IMR-90 (cell line): ENCODE measurements around the gene SLC25A3. TPM values are rescaled to one million over a fixed set of nuclear protein-coding genes. Genes with fewer than 3 reads are reported as not detected.
"Not testable (repeated sequence)": the region's sequence is repeated elsewhere in the genome, so short reads cannot be mapped to it uniquely, and the experiment has no call there.

Source experiments
- ATAC-seq: fragments of 200-7000 bp; cut with Tn5 transposase; 2 replicates; pipeline ENCODE4 v1.9.1; 2020; ENCODE audit warnings: low read depth, mild to moderate bottlenecking, moderate library complexity
- BruUV-seq: library from RNA; stranded (reverse); fragments of 400-500 nt; replicated peaks from 2 replicates; lab custom pipeline; 2021; lab: Mats Ljungman, UMichigan
- CTCF ChIA-PET: fragments of 300-600 bp; formaldehyde crosslinking; extraction: SDS; loops from one replicate; lab custom pipeline; 2021; ENCODE audit warnings: antibody characterized with exemption; lab: Yijun Ruan, JAX
- POLR2A ChIA-PET: fragments of 300-600 bp; sonication (Branson Sonifier 250); formaldehyde crosslinking; loops from one replicate; lab custom pipeline; 2022; ENCODE audit warnings: antibody characterized with exemption; ENCODE audit not compliant: unreplicated experiment; lab: Charles Lee
- DNase-seq: peaks from one replicate; pipeline ENCODE4 v3.0.0; 2013
- H2AFZ ChIP-seq: replicated peaks from 2 replicates; pipeline ENCODE3; 2013; ENCODE audit warnings: low read length, mild to moderate bottlenecking; ENCODE audit not compliant: poor library complexity
- H2AK5ac ChIP-seq: 2 replicates; pipeline ENCODE4 v1.6.1; 2013; ENCODE audit warnings: low read depth, low read length, inconsistent platforms
- H2AK9ac ChIP-seq: replicated peaks from 2 replicates; pipeline ENCODE3; 2013; ENCODE audit warnings: mild to moderate bottlenecking, low read depth, low read length, moderate library complexity; ENCODE audit not compliant: poor library complexity
- H2BK120ac ChIP-seq: 2 replicates; pipeline ENCODE4 v1.6.1; 2013; ENCODE audit warnings: low read depth, low read length, inconsistent platforms
- H2BK15ac ChIP-seq: 3 replicates; pipeline ENCODE4 v1.6.1; 2013; ENCODE audit warnings: low read depth, low read length, inconsistent platforms
- H2BK20ac ChIP-seq: 2 replicates; pipeline ENCODE4 v1.6.1; 2013; ENCODE audit warnings: low read depth, mild to moderate bottlenecking, inconsistent platforms, low read length, moderate library complexity
- H2BK5ac ChIP-seq: 2 replicates; pipeline ENCODE4 v1.6.1; 2013; ENCODE audit warnings: mild to moderate bottlenecking, low read depth, low read length, inconsistent platforms; ENCODE audit not compliant: poor library complexity, severe bottlenecking
- H3K14ac ChIP-seq: replicated peaks from 2 replicates; pipeline ENCODE4 v1.6.1; 2013; ENCODE audit warnings: low read depth, low read length, inconsistent platforms
- H3K18ac ChIP-seq: 2 replicates; pipeline ENCODE4 v1.6.1; 2013; ENCODE audit warnings: low read depth, low read length, control low read depth
- H3K23ac ChIP-seq: 2 replicates; pipeline ENCODE4 v1.6.1; 2013; ENCODE audit warnings: low read depth, low read length, inconsistent platforms
- H3K27ac ChIP-seq: 2 replicates; pipeline ENCODE4 v1.5.1; 2013; ENCODE audit warnings: mild to moderate bottlenecking, control low read depth, low read length; ENCODE audit not compliant: insufficient read depth
- H3K27me3 ChIP-seq: 2 replicates; pipeline ENCODE4 v1.6.1; 2013; ENCODE audit warnings: low read length; ENCODE audit not compliant: control insufficient read depth, insufficient read depth
- H3K36me3 ChIP-seq: 2 replicates; pipeline ENCODE4 v1.6.1; 2013; ENCODE audit warnings: low read length, mixed read lengths; ENCODE audit not compliant: control insufficient read depth, insufficient read depth
- H3K4ac ChIP-seq: 2 replicates; pipeline ENCODE4 v1.6.1; 2013; ENCODE audit warnings: low read depth, low read length, inconsistent platforms
- H3K4me1 ChIP-seq: 2 replicates; pipeline ENCODE4 v1.6.1; 2013; ENCODE audit warnings: low read length, mixed read lengths; ENCODE audit not compliant: control insufficient read depth, insufficient read depth
- H3K4me2 ChIP-seq: 2 replicates; pipeline ENCODE4 v1.6.1; 2013; ENCODE audit warnings: low read depth, mild to moderate bottlenecking, control low read depth, low read length, moderate library complexity
- H3K4me3 ChIP-seq: 2 replicates; pipeline ENCODE4 v1.5.1; 2013; ENCODE audit warnings: low read depth, mild to moderate bottlenecking, control low read depth, low read length, moderate library complexity; ENCODE audit not compliant: insufficient read depth
- H3K56ac ChIP-seq: 2 replicates; pipeline ENCODE4 v1.6.1; 2013; ENCODE audit warnings: low read length, inconsistent platforms; ENCODE audit not compliant: insufficient read depth; ENCODE audit errors: extremely low read depth
- H3K79me1 ChIP-seq, 2 experiments: 2 replicates each; pipeline ENCODE4 v1.6.1; 2013; ENCODE audit warnings: low read length in 2 of 2, inconsistent platforms in 1 of 2, low read depth in 1 of 2
- H3K9ac ChIP-seq: 2 replicates; pipeline ENCODE4 v1.6.1; 2013; ENCODE audit warnings: low read depth, low read length, control low read depth
- H3K9me1 ChIP-seq: 2 replicates; pipeline ENCODE4 v1.6.1; 2013; ENCODE audit warnings: low read length, inconsistent platforms; ENCODE audit not compliant: insufficient read depth
- H3K9me3 ChIP-seq: 2 replicates; pipeline ENCODE4 v1.6.1; 2013; ENCODE audit warnings: low read length; ENCODE audit not compliant: control insufficient read depth, insufficient read depth
- H4K20me1 ChIP-seq: 2 replicates; pipeline ENCODE4 v1.6.1; 2013; ENCODE audit warnings: low read length, inconsistent platforms; ENCODE audit not compliant: insufficient read depth
- H4K5ac ChIP-seq: 2 replicates; pipeline ENCODE4 v1.6.1; 2013; ENCODE audit warnings: mild to moderate bottlenecking, low read depth, low read length, control low read depth
- H4K8ac ChIP-seq, 2 experiments: 2 replicates each; pipeline ENCODE4 v1.6.1; 2013; ENCODE audit warnings: low read depth in 2 of 2, low read length in 2 of 2, control low read depth in 1 of 2, inconsistent platforms in 1 of 2
- H4K91ac ChIP-seq: 2 replicates; pipeline ENCODE4 v1.6.1; 2013; ENCODE audit warnings: low read depth, low read length, inconsistent platforms; ENCODE audit not compliant: insufficient read depth
- WGBS, 2 experiments: methylation state at CpG; one replicate each; pipeline versions ENCODE4 v1.1.5 to v1.1.7; 2013; ENCODE audit warnings: missing lambda C conversion rate in 2 of 2; ENCODE audit not compliant: insufficient read length in 1 of 2; ENCODE audit errors: extremely low coverage in 2 of 2; 5-methylcytosine and 5-hydroxymethylcytosine counted together
- dilution Hi-C: fragments of 300-500 bp; cut with HindIII; formaldehyde crosslinking; loops from one replicate; pipeline ENCODE4 v1.14.3; 2018; ENCODE audit warnings: low sequenced_read_pairs; ENCODE audit not compliant: unreplicated experiment
- in situ Hi-C: fragments of 300-500 bp; cut with MboI; formaldehyde crosslinking; loops from 3 replicates; pipeline ENCODE4 v1.14.3; 2019; ENCODE audit warnings: low sequenced_read_pairs, inconsistent platforms, mixed read lengths
- intact Hi-C: fragments of 100-400 bp; cut with micrococcal nuclease; formaldehyde crosslinking; loops from 2 replicates; pipeline ENCODE4 v1.10.0; 2022
- polyA plus RNA-seq, 3 experiments: library from polyadenylated mRNA; depleted of rRNA; stranded (reverse); fragments of >200 nt; gene quantifications; 2 replicates each; pipeline ENCODE4 v1.2.3, GENCODE V29; 2012; ENCODE audit warnings: low replicate concordance in 1 of 3
- total RNA-seq: library from RNA; depleted of rRNA; stranded (reverse); fragments of >200 nt; gene quantifications from 2 replicates; pipeline ENCODE4 v1.2.3, GENCODE V29; 2012

SLC25A3 gene
- total and polyA plus RNA-seq, 2 of the 4 experiments (the other 2 are of a cell fraction) = 657 to 861 TPM

DNA sequence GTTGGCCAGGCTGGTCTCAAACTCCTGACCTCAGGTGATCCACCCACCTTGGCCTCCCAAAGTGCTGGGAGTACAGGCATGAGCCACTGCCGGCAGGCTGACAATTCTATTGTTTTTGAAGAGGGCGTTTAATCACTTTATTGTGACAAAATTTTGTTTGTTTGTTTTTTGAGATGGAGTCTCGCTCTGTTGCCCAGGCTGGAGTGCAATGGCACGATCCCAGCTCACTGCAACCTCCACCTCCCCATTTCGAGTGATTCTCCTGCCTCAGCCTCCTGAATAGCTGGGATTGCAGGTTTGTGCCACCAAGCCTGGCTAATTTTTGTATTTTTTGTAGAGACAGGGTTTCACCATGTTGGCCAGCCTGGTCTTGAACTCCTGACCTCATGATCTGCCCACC, 49.3 kb downstream of the SLC25A3 start:
- H3K36me3 ChIP-seq, H4K91ac ChIP-seq, H3K9ac ChIP-seq, BruUV-seq, H3K4me1 ChIP-seq, H3K23ac ChIP-seq, H3K18ac ChIP-seq, H2BK20ac ChIP-seq, dilution Hi-C loops, DNase-seq, ATAC-seq, H3K4me3 ChIP-seq, H3K14ac ChIP-seq, H3K9me1 ChIP-seq, H3K9me3 ChIP-seq, in situ Hi-C loops, H2BK5ac ChIP-seq, H4K5ac ChIP-seq, H4K8ac ChIP-seq, H2AK9ac ChIP-seq, H2BK120ac ChIP-seq, H3K27ac ChIP-seq, H2AFZ ChIP-seq, H3K27me3 ChIP-seq, POLR2A ChIA-PET, H2AK5ac ChIP-seq, H4K20me1 ChIP-seq, H3K56ac ChIP-seq, H2BK15ac ChIP-seq, CTCF ChIA-PET: not testable (repeated sequence)
- WGBS, 2 experiments = no CpG with 5 or more reads among the region's 5 CpGs
- Histone ChIP-seq H3K79me1 (peaks cover 0 to 26% of the 10 kb centered on the region in 2 experiments; a peak in 2 of 4 replicates), H3K4ac (peak overlapping the region; percentile 16; the same call in 1 of the 2 replicates), H3K4me2 (peak overlapping the region; percentile 53; the same call in 1 of the 2 replicates)
- intact Hi-C loops = loop anchor here (10.0 kb wide), 1 partner anchor 128 kb away; the partner anchor contains the start of gene TMPO
